ENCODE results near the gene SLC30A10.
A peak's percentile ranks its signal among the peaks of the same experiment; 100 is the strongest.

Gene SLC30A10

GRCh38 chr1:219926363-219926998, 1.9 kb downstream of the SLC30A10 start:
- no peak overlapping the region for H3K27ac ChIP-seq
- no peak for TF ChIP-seq CTCF (conservative IDR thresholded peaks at IDR 0.05)

- H3K27ac ChIP-seq = no peak overlapping the region
- TF ChIP-seq CTCF (conservative IDR thresholded peaks at IDR 0.05) = no peak
These were observed 4.0 kb downstream of the SLC30A10 start for GRCh38 chr1:219924342-219924741.

- no peak for TF ChIP-seq CTCF (conservative IDR thresholded peaks at IDR 0.05)
- no peak overlapping the region for H3K27ac ChIP-seq
These were observed 10.4 kb downstream of the SLC30A10 start for GRCh38 chr1:219917851-219918466.

GRCh38 chr1:219917281-219917680, 11.1 kb downstream of the SLC30A10 start:
- H3K27ac ChIP-seq = no peak overlapping the region
- no peak for TF ChIP-seq CTCF (conservative IDR thresholded peaks at IDR 0.05)

- no peak overlapping the region for H3K27ac ChIP-seq
- TF ChIP-seq CTCF (conservative IDR thresholded peaks at IDR 0.05) = no peak
These were observed 12.1 kb downstream of the SLC30A10 start for GRCh38 chr1:219916257-219916656.

- no peak overlapping the region for H3K27ac ChIP-seq
- TF ChIP-seq CTCF (conservative IDR thresholded peaks at IDR 0.05) = no peak
These were observed 15.2 kb downstream of the SLC30A10 start for GRCh38 chr1:219913005-219913770.

GRCh38 chr1:219910716-219911115, 17.6 kb downstream of the SLC30A10 start:
- TF ChIP-seq CTCF (conservative IDR thresholded peaks at IDR 0.05) = no peak
- peak overlapping the region; percentile 4; the same call in 1 of the 2 replicates for H3K27ac ChIP-seq
